ENCODE data around the gene GFRAL. TPM values are rescaled to one million over a fixed set of nuclear protein-coding genes. Genes with fewer than 3 reads are reported as not detected.

The GFRAL gene
- total and polyA plus RNA-seq, 4 donors: not detected

DNA sequence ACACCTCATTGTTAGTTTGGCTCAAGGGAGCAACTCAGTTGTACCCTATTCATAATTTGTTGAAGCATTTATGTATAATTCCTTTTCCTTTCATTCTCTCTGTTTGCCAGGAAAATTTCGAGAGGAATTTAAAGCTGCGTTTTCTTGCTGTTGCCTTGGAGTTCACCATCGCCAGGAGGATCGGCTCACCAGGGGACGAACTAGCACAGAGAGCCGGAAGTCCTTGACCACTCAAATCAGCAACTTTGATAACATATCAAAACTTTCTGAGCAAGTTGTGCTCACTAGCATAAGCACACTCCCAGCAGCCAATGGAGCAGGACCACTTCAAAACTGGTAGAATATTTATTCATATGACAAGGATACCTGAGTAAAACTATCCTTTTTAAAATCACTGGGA is 45.2 kb upstream of the GFRAL start:
- peaks cover 0 to 7% (median 2%) of the 10 kb centered on the region in 4 donors for H3K27me3 ChIP-seq (ENCODE audit: control insufficient read depth in 4 of 4, insufficient read depth in 4 of 4, low read length in 3 of 4)
- no peak overlapping the region for H3K27ac ChIP-seq (ENCODE audit: low read depth in 1 of 2, low read length in 2 of 2)
- no peaks in the 10 kb centered on the region for H3K36me3 ChIP-seq (ENCODE audit: control insufficient read depth in 4 of 4, insufficient read depth in 3 of 4, low read depth in 1 of 4, low read length in 3 of 4)
- no peak for TF ChIP-seq EGR1 (IDR thresholded peaks at IDR 0.05; ENCODE audit: low read depth in 2 of 2)
- no peak for TF ChIP-seq FOXA1 (IDR thresholded peaks at IDR 0.05)
- TF ChIP-seq, protein P1, sequence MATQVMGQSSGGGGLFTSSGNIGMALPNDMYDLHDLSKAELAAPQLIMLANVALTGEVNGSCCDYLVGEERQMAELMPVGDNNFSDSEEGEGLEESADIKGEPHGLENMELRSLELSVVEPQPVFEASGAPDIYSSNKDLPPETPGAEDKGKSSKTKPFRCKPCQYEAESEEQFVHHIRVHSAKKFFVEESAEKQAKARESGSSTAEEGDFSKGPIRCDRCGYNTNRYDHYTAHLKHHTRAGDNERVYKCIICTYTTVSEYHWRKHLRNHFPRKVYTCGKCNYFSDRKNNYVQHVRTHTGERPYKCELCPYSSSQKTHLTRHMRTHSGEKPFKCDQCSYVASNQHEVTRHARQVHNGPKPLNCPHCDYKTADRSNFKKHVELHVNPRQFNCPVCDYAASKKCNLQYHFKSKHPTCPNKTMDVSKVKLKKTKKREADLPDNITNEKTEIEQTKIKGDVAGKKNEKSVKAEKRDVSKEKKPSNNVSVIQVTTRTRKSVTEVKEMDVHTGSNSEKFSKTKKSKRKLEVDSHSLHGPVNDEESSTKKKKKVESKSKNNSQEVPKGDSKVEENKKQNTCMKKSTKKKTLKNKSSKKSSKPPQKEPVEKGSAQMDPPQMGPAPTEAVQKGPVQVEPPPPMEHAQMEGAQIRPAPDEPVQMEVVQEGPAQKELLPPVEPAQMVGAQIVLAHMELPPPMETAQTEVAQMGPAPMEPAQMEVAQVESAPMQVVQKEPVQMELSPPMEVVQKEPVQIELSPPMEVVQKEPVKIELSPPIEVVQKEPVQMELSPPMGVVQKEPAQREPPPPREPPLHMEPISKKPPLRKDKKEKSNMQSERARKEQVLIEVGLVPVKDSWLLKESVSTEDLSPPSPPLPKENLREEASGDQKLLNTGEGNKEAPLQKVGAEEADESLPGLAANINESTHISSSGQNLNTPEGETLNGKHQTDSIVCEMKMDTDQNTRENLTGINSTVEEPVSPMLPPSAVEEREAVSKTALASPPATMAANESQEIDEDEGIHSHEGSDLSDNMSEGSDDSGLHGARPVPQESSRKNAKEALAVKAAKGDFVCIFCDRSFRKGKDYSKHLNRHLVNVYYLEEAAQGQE (IDR thresholded peaks at IDR 0.05): no peak
- TF ChIP-seq FOXA2 (IDR thresholded peaks at IDR 0.05): no peak
- TF ChIP-seq, protein P2, sequence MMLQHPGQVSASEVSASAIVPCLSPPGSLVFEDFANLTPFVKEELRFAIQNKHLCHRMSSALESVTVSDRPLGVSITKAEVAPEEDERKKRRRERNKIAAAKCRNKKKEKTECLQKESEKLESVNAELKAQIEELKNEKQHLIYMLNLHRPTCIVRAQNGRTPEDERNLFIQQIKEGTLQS (IDR thresholded peaks at IDR 0.05): no peak
- TF ChIP-seq, protein P3, sequence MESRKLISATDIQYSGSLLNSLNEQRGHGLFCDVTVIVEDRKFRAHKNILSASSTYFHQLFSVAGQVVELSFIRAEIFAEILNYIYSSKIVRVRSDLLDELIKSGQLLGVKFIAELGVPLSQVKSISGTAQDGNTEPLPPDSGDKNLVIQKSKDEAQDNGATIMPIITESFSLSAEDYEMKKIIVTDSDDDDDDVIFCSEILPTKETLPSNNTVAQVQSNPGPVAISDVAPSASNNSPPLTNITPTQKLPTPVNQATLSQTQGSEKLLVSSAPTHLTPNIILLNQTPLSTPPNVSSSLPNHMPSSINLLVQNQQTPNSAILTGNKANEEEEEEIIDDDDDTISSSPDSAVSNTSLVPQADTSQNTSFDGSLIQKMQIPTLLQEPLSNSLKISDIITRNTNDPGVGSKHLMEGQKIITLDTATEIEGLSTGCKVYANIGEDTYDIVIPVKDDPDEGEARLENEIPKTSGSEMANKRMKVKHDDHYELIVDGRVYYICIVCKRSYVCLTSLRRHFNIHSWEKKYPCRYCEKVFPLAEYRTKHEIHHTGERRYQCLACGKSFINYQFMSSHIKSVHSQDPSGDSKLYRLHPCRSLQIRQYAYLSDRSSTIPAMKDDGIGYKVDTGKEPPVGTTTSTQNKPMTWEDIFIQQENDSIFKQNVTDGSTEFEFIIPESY (IDR thresholded peaks at IDR 0.05): no peak
- no peak for TF ChIP-seq GABPA (IDR thresholded peaks at IDR 0.05 in 1 of 2, conservative IDR thresholded peaks at IDR 0.05 in 1 of 2)
- TF ChIP-seq HNF4A (conservative IDR thresholded peaks at IDR 0.05): no peak
- no peak for TF ChIP-seq NR2F2 (IDR thresholded peaks at IDR 0.05)
- no peak for TF ChIP-seq JUND (IDR thresholded peaks at IDR 0.05)
- TF ChIP-seq, protein P4, sequence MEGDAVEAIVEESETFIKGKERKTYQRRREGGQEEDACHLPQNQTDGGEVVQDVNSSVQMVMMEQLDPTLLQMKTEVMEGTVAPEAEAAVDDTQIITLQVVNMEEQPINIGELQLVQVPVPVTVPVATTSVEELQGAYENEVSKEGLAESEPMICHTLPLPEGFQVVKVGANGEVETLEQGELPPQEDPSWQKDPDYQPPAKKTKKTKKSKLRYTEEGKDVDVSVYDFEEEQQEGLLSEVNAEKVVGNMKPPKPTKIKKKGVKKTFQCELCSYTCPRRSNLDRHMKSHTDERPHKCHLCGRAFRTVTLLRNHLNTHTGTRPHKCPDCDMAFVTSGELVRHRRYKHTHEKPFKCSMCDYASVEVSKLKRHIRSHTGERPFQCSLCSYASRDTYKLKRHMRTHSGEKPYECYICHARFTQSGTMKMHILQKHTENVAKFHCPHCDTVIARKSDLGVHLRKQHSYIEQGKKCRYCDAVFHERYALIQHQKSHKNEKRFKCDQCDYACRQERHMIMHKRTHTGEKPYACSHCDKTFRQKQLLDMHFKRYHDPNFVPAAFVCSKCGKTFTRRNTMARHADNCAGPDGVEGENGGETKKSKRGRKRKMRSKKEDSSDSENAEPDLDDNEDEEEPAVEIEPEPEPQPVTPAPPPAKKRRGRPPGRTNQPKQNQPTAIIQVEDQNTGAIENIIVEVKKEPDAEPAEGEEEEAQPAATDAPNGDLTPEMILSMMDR (IDR thresholded peaks at IDR 0.05; ENCODE audit: low read depth, low read length, missing input control): no peak
- TF ChIP-seq, protein P5, sequence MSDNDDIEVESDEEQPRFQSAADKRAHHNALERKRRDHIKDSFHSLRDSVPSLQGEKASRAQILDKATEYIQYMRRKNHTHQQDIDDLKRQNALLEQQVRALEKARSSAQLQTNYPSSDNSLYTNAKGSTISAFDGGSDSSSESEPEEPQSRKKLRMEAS (IDR thresholded peaks at IDR 0.05): no peak
- no peak for TF ChIP-seq YY1 (IDR thresholded peaks at IDR 0.05)
- WGBS: 56% methylated on average over 6 of the region's 6 CpGs
- no peak overlapping the region for H3K4me3 ChIP-seq (ENCODE audit: low read depth in 1 of 3, low read length in 3 of 3)
- H3K9me3 ChIP-seq (ENCODE audit: control insufficient read depth in 4 of 4, low read length in 3 of 4): no peaks in the 10 kb centered on the region
- H3K4me1 ChIP-seq (ENCODE audit: control insufficient read depth in 4 of 4, insufficient read depth in 4 of 4, low read length in 3 of 4): no peaks in the 10 kb centered on the region
- DNase-seq (ENCODE audit: low spot score): no peak
- no peak overlapping the region for H3K9ac ChIP-seq (ENCODE audit: low read depth in 1 of 2, low read length in 2 of 2)

DNA sequence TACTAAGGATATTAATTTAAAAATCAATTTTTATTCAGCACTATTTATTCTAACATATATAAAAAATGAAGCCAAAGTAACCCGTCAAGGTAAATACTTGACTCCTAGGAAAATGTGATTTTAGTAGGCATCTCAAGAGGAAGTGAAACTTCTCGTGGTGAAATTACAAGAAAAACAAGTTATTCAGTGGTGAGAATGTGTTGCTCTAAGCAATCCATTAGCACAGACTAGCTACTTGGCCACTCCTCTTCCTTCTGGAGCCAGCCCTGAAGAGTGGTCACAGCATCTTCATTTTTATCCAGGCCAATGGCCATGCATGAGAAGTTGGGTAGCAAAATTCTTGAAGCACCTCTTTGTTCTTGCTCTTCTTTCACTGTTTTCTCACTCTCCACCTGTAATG is 40.4 kb upstream of the GFRAL start:
- Histone ChIP-seq H3K4me3 (ENCODE audit: low read depth in 1 of 3, low read length in 3 of 3) (no peak overlapping the region), H3K27me3 (ENCODE audit: control insufficient read depth in 4 of 4, insufficient read depth in 4 of 4, low read length in 3 of 4) (no peaks in the 10 kb centered on the region), H3K9me3 (ENCODE audit: control insufficient read depth in 4 of 4, low read length in 3 of 4) (no peaks in the 10 kb centered on the region), H3K9ac (ENCODE audit: low read depth in 1 of 2, low read length in 2 of 2) (no peak overlapping the region), H3K27ac (ENCODE audit: low read depth in 1 of 2, low read length in 2 of 2) (no peak overlapping the region), H3K36me3 (ENCODE audit: control insufficient read depth in 4 of 4, insufficient read depth in 3 of 4, low read depth in 1 of 4, low read length in 3 of 4) (no peaks in the 10 kb centered on the region), H3K4me1 (ENCODE audit: control insufficient read depth in 4 of 4, insufficient read depth in 4 of 4, low read length in 3 of 4) (no peaks in the 10 kb centered on the region)
- no peak for DNase-seq (ENCODE audit: low spot score)
- WGBS: 68% methylated on average over 2 of the region's 2 CpGs
- no peak for TF ChIP-seq HNF4A (conservative IDR thresholded peaks at IDR 0.05)
- no peak for TF ChIP-seq JUND (IDR thresholded peaks at IDR 0.05)
- no peak for TF ChIP-seq FOXA2 (IDR thresholded peaks at IDR 0.05)
- TF ChIP-seq RXRA (IDR thresholded peaks at IDR 0.05): no peak
- no peak for TF ChIP-seq TAF1 (conservative IDR thresholded peaks at IDR 0.05)
- no peak for TF ChIP-seq FOXA1 (IDR thresholded peaks at IDR 0.05)
- TF ChIP-seq EGR1 (IDR thresholded peaks at IDR 0.05; ENCODE audit: low read depth in 2 of 2): no peak
- TF ChIP-seq, protein P2 (IDR thresholded peaks at IDR 0.05): no peak
- no peak for TF ChIP-seq RAD21 (IDR thresholded peaks at IDR 0.05)
- TF ChIP-seq SP1 (IDR thresholded peaks at IDR 0.05): no peak
- TF ChIP-seq, protein P1 (IDR thresholded peaks at IDR 0.05): no peak
- no peak for TF ChIP-seq YY1 (IDR thresholded peaks at IDR 0.05)
- TF ChIP-seq, protein P4 (IDR thresholded peaks at IDR 0.05; ENCODE audit: low read depth, low read length, missing input control): no peak
- TF ChIP-seq GABPA (IDR thresholded peaks at IDR 0.05 in 1 of 2, conservative IDR thresholded peaks at IDR 0.05 in 1 of 2): no peak

Data from liver (tissue), 9 donors.